ENCODE measurements around the gene PLAGL2. TPM values are rescaled to one million over a fixed set of nuclear protein-coding genes. Genes with fewer than 3 reads are reported as not detected.

The PLAGL2 gene
- total RNA-seq, 1 donor from 2014 or later: 6.7 TPM

DNA sequence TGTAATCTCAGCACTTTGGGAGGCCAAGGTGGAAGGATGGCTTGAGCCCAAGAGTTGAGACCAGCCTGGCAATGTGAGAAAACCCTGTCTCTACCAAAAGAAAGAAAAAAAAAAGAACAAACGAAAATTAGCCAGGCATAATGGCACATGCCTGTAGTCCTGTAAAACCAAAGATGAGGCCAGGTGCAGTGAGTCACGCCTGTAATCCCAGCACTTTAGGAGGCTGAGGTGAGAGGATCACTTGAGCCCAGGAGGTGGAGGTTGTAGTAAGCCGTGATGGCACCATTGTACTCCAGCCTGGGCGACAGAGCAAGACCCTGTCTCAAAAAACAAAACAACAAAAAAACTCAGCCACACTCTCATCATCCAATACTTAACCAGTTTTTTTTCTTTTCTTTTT is 37.4 kb upstream of the PLAGL2 start:
- no peaks in the 10 kb centered on the region for H3K36me3 ChIP-seq
- intact Hi-C loops (cut with DNase I): no loop called here
- no peak for DNase-seq (ENCODE audit: low spot score in 2 of 2)
- H3K27ac ChIP-seq: no peak overlapping the region
- H3K4me3 ChIP-seq: no peak overlapping the region
- no peaks in the 10 kb centered on the region for H3K4me1 ChIP-seq
- no peaks in the 10 kb centered on the region for H3K27me3 ChIP-seq
- no peaks in the 10 kb centered on the region for H3K9me3 ChIP-seq
- TF ChIP-seq, protein P1, sequence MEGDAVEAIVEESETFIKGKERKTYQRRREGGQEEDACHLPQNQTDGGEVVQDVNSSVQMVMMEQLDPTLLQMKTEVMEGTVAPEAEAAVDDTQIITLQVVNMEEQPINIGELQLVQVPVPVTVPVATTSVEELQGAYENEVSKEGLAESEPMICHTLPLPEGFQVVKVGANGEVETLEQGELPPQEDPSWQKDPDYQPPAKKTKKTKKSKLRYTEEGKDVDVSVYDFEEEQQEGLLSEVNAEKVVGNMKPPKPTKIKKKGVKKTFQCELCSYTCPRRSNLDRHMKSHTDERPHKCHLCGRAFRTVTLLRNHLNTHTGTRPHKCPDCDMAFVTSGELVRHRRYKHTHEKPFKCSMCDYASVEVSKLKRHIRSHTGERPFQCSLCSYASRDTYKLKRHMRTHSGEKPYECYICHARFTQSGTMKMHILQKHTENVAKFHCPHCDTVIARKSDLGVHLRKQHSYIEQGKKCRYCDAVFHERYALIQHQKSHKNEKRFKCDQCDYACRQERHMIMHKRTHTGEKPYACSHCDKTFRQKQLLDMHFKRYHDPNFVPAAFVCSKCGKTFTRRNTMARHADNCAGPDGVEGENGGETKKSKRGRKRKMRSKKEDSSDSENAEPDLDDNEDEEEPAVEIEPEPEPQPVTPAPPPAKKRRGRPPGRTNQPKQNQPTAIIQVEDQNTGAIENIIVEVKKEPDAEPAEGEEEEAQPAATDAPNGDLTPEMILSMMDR (IDR thresholded peaks at IDR 0.05): no peak

DNA sequence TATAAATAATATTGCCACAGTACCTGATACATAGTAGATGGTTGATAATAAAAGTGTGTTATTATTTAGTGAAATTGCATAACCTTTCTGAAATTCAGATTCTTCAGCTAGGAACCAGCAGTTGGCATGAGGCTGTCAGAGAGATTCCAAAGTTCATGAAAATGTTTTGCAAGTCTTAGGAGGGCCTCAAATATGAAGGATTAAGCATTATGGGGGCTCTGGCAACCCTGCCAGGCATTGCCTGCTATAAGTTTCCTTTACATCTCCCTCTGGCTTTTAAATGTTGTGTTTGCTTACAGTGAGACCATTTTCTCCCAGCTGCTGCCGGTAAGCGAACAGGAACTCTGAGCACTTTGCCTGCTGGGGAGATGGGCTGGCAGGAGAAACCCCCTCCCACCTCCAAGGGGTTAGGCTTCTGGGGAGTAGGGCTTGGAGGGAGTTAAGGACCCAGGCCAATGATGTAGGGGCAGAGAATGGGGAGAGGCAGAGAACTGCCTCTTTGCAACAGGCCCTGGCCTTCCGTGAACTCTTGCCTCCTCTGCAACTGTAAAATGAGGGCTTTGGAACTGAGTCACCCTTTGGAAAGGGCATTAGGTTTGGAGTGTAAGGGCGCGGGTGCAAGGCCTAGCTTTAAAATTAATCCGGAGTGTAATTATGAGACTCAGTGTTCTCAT is 36.7 kb upstream of the PLAGL2 start:
- no peak overlapping the region for H3K4me3 ChIP-seq
- no peaks in the 10 kb centered on the region for H3K9me3 ChIP-seq
- intact Hi-C loops (cut with DNase I): no loop called here
- TF ChIP-seq, protein P1 (IDR thresholded peaks at IDR 0.05): no peak
- no peaks in the 10 kb centered on the region for H3K27me3 ChIP-seq
- no peaks in the 10 kb centered on the region for H3K4me1 ChIP-seq
- DNase-seq (ENCODE audit: low spot score in 2 of 2): no peak
- H3K27ac ChIP-seq: no peak overlapping the region
- H3K36me3 ChIP-seq: no peaks in the 10 kb centered on the region

DNA sequence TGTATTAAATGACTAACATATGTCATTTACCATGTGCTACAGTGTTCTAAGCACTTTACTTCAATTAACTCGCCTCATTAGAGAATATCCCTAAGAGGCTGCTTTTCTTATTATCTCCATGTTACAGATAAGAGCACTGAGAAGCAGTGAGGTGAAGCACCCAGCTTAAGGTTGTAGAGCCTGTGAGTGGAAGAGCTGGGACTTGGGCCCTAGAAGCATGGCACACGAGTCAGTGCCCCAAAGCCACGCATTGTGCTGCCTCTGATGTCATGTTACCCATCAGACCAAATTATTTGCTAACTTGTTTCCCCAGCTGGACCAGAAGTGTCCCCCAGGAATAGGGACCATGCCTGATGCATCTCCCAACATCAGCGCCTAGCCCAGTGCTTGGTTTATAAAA is 34.3 kb upstream of the PLAGL2 start:
- no peak for DNase-seq (ENCODE audit: low spot score in 2 of 2)
- intact Hi-C loops (cut with DNase I): no loop called here
- TF ChIP-seq, protein P1 (IDR thresholded peaks at IDR 0.05): no peak
- Histone ChIP-seq H3K27me3 (no peaks in the 10 kb centered on the region), H3K36me3 (no peaks in the 10 kb centered on the region), H3K27ac (no peak overlapping the region), H3K9me3 (no peaks in the 10 kb centered on the region), H3K4me3 (no peak overlapping the region), H3K4me1 (no peaks in the 10 kb centered on the region)

DNA sequence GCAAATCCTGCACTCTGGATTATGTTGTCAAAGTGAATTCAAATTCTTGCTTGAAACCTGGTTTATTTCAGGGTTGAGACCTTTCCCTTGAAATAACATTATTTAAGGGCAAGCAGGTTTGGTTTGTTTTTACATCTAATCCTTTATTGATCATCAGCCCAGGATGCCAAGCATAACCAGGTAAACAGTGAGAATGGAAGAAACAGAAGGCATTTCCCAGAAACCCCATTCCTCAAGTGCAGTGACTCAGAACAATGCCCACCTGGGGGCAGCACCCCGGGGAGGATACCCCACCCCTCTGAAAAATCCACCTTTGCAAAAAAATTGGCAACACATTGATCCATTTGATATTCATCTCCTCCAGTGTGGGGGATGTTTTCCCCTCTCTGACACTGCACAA is 32.7 kb upstream of the PLAGL2 start:
- intact Hi-C loops (cut with DNase I): no loop called here
- no peak overlapping the region for H3K4me3 ChIP-seq
- no peaks in the 10 kb centered on the region for H3K4me1 ChIP-seq
- H3K27ac ChIP-seq: no peak overlapping the region
- H3K27me3 ChIP-seq: no peaks in the 10 kb centered on the region
- TF ChIP-seq, protein P1 (IDR thresholded peaks at IDR 0.05): no peak
- peaks cover 4 to 5% of the 10 kb centered on the region in 2 donors for H3K36me3 ChIP-seq
- H3K9me3 ChIP-seq: no peaks in the 10 kb centered on the region
- DNase-seq (ENCODE audit: low spot score in 2 of 2): no peak

DNA sequence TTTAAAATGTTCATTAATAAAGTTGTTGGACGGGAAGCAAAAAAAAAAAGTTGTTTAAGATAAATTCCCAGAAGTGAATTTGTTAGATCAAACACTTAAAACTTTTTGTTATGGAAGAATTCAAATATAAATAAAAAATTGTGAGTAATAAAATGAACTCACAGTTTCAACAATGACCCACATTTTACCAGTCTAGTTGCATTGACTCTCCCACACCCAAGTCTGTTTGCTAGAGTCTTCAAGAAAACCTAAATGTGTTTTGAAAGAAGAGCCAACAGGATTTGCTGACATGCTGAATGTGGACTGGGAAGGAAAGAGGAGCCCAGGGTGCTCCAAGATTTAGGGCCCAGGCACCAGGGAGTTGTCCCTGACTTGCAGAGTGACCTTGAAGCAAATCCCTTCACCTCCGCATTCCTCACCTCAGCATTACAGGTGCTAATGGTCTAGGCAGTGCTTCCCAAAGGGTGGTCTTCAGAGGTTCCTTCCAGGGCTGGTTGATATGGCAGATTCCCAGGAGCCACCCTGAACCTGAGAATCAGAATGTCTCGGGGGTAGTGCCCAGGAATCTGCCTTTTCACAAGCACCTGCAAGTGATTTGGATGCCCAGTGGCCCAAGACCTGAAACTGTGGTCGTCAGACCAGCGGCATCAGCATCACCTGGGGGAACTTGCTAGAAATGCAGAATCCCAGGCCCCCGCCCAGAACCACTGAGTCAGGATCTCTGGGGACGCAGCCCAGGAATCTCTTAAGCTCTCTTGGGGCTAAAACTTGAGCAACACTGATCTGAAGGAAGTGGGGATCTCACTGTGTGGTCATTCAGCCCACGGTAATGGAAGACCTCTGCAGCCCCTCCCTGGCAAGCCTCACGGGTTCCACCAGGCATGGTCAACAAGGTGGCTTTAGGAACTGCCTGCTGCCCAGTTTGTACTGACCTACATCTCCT is 31.2 kb upstream of the PLAGL2 start:
- intact Hi-C loops (cut with DNase I): no loop called here
- H3K4me1 ChIP-seq: no peaks in the 10 kb centered on the region
- DNase-seq (ENCODE audit: low spot score in 2 of 2): no peak
- no peaks in the 10 kb centered on the region for H3K27me3 ChIP-seq
- TF ChIP-seq, protein P1 (IDR thresholded peaks at IDR 0.05): no peak
- no peak overlapping the region for H3K27ac ChIP-seq
- no peak overlapping the region for H3K4me3 ChIP-seq
- peaks cover 15 to 20% of the 10 kb centered on the region in 2 donors for H3K36me3 ChIP-seq
- no peaks in the 10 kb centered on the region for H3K9me3 ChIP-seq

Data from ascending aorta (tissue), 2 donors.